Left lung (tissue), 14 donors: ENCODE measurements around the gene KRT75. TPM values are rescaled to one million over a fixed set of nuclear protein-coding genes. Genes with fewer than 3 reads are reported as not detected.

Source experiments
- ATAC-seq: fragments of 200-7000 bp; cut with Tn5 transposase; one replicate; pipeline ENCODE4 v1.9.1; 2020; ENCODE audit warnings: moderate library complexity
- DNase-seq, 4 donors: peaks; one replicate each; pipeline ENCODE4 v3.0.0-alpha.2; 2013 to 2020
- H3K27ac ChIP-seq, 2 donors: fragments of 200-600 bp; sonication (generic) in 1 of 2; one replicate each; pipeline versions ENCODE4 v1.5.0 to v1.8.0; 2020 to 2021
- H3K27me3 ChIP-seq, 2 donors: fragments of 200-600 bp; sonication (generic) in 1 of 2; one replicate each; pipeline versions ENCODE4 v1.5.0 to v1.8.0; 2020 to 2021
- H3K36me3 ChIP-seq, 2 donors: fragments of 200-600 bp; sonication (generic) in 1 of 2; one replicate each; pipeline versions ENCODE4 v1.5.0 to v1.8.0; 2020 to 2021
- H3K4me1 ChIP-seq, 2 donors: fragments of 200-600 bp; one replicate each; pipeline ENCODE4 v1.8.0; 2021
- H3K4me3 ChIP-seq, 2 donors: fragments of 200-600 bp; sonication (generic) in 1 of 2; one replicate each; pipeline versions ENCODE4 v1.5.0 to v1.8.0; 2020 to 2021; ENCODE audit warnings: mild to moderate bottlenecking in 1 of 2
- H3K9me3 ChIP-seq, 2 donors: fragments of 200-600 bp; sonication (generic) in 1 of 2; one replicate each; pipeline versions ENCODE4 v1.5.0 to v1.8.0; 2020 to 2021
- CTCF ChIP-seq, 2 donors: fragments of 200-600 bp; sonication (generic) in 1 of 2; IDR thresholded peaks; one replicate each; pipeline versions ENCODE4 v1.5.0 to v1.8.0; 2021; ENCODE audit warnings: antibody characterized with exemption in 2 of 2
- intact Hi-C, 2 donors: fragments of 100-400 bp; cut with DNase I; formaldehyde crosslinking; loops; one replicate each; pipeline versions ENCODE4 v1.11.2 to v1.14.2; 2022
- long read RNA-seq, 12 donors: library from polyadenylated mRNA in 2 of 12; unstranded in 2 of 12; transcript quantifications; one replicate each; pipeline ENCODE4 v2.0.0 and lab custom pipeline, GENCODE V29; 2019 to 2026
- polyA plus RNA-seq, 6 donors: library from polyadenylated mRNA; unstranded; fragments of 120-200 nt; gene quantifications; one replicate each; pipeline ENCODE4 v1.2.1, GENCODE V29; 2013; ENCODE audit not compliant: insufficient read length in 6 of 6
- total RNA-seq, 2 donors: library from RNA; stranded (reverse); fragmentation: NEBNext Ultra II Directional; extraction: Animal tissue kit (Norgen Biotek cat#: 25700); gene quantifications; one replicate each; pipeline ENCODE4 v1.2.1, GENCODE V29; 2021
- donor health status: DM: no; HTN: yes; CAD: no.
- donor health status: DM: no; HTN: no; CAD: no.

KRT75 gene
- total RNA-seq (not detected), polyA plus RNA-seq (not detected)
- long read RNA-seq, donor 1 = 0 reads
- long read RNA-seq, donor 2 = 0 reads
- long read RNA-seq, donor 3 = 0 reads
- long read RNA-seq, donor 4 = 0 reads
- long read RNA-seq, donor 5 = 0 reads
- long read RNA-seq, donor 6 = 0 reads
- long read RNA-seq, donor 7 = 0 reads
- long read RNA-seq, donor 8 = 0 reads
- long read RNA-seq, donor 9 = 0 reads
- long read RNA-seq, donor 10 = 0 reads
- long read RNA-seq, donor 11 = 0 reads
- long read RNA-seq, donor 12 = 0 reads

- no peaks in the 10 kb centered on the region for H3K36me3 ChIP-seq
- peaks cover 0 to 49% of the 10 kb centered on the region in 2 donors for H3K27me3 ChIP-seq
- H3K27ac ChIP-seq = no peak within 1 kb of the TSS
- no peaks in the 10 kb centered on the region for H3K4me1 ChIP-seq
- DNase-seq (no peak), ATAC-seq (no peak)
- H3K4me3 ChIP-seq = no peak within 1 kb of the TSS
- TF ChIP-seq CTCF (IDR thresholded peaks at IDR 0.05) = no peak
- H3K9me3 ChIP-seq = no peaks in the 10 kb centered on the region
- intact Hi-C loops = no loop called here
Observed at GRCh38 chr12:52434081-52434733, at the start of gene KRT75. Gene KRT75, minus strand, starts transcription at chr12:52434371. Its CDS starts 67 bp downstream, at chr12:52434304.

- no peaks in the 10 kb centered on the region for H3K4me1 ChIP-seq
- H3K4me3 ChIP-seq = no peak overlapping the region
- intact Hi-C loops = no loop called here
- ATAC-seq = no peak
- peaks cover 0 to 6% of the 10 kb centered on the region in 2 donors for H3K9me3 ChIP-seq
- no peak for DNase-seq
- H3K27ac ChIP-seq = no peak overlapping the region
- H3K27me3 ChIP-seq = peaks cover 0 to 23% of the 10 kb centered on the region in 2 donors
- TF ChIP-seq CTCF (IDR thresholded peaks at IDR 0.05) = no peak
- H3K36me3 ChIP-seq = no peaks in the 10 kb centered on the region
Observed at GRCh38 chr12:52480073-52480472, 45.9 kb upstream of the KRT75 start.

GRCh38 chr12:52477651-52478050 is 43.5 kb upstream of the KRT75 start:
- Histone ChIP-seq H3K9me3 (no peaks in the 10 kb centered on the region), H3K4me1 (no peaks in the 10 kb centered on the region), H3K27me3 (peaks cover 0 to 8% of the 10 kb centered on the region in 2 donors), H3K4me3 (no peak overlapping the region), H3K36me3 (no peaks in the 10 kb centered on the region), H3K27ac (no peak overlapping the region)
- intact Hi-C loops = no loop called here
- DNase-seq (no peak), ATAC-seq (no peak)
- no peak for TF ChIP-seq CTCF (IDR thresholded peaks at IDR 0.05)

- H3K4me1 ChIP-seq = no peaks in the 10 kb centered on the region
- H3K36me3 ChIP-seq = no peaks in the 10 kb centered on the region
- no peak for ATAC-seq
- H3K27me3 ChIP-seq = peaks cover 0 to 12% of the 10 kb centered on the region in 2 donors
- no peak overlapping the region for H3K4me3 ChIP-seq
- no peak for DNase-seq
- intact Hi-C loops = no loop called here
- H3K27ac ChIP-seq = no peak overlapping the region
- TF ChIP-seq CTCF (IDR thresholded peaks at IDR 0.05) = no peak
- H3K9me3 ChIP-seq = no peaks in the 10 kb centered on the region
Observed at GRCh38 chr12:52474212-52474611, 40.0 kb upstream of the KRT75 start.

- Histone ChIP-seq H3K4me1 (no peaks in the 10 kb centered on the region), H3K36me3 (no peaks in the 10 kb centered on the region), H3K4me3 (no peak within 1 kb of the TSS), H3K27me3 (peaks cover 0 to 12% of the 10 kb centered on the region in 2 donors), H3K9me3 (no peaks in the 10 kb centered on the region), H3K27ac (no peak within 1 kb of the TSS)
- intact Hi-C loops = no loop called here
- ATAC-seq (no peak), DNase-seq (no peak)
- TF ChIP-seq CTCF (IDR thresholded peaks at IDR 0.05) = no peak
Observed at GRCh38 chr12:52473768-52474167, 39.6 kb upstream of the KRT75 start, which contains the start of gene KRT6C. Gene KRT6C, minus strand, starts transcription at chr12:52473805. Its CDS starts 68 bp downstream, at chr12:52473737.
